OCI-M1 (cell line): Measurements from ENCODE around the gene VPS11.
"Not testable (repeated sequence)": the region's sequence is repeated elsewhere in the genome, so short reads cannot be mapped to it uniquely, and the experiment has no call there.

Experiments
- DNase-seq: peaks from one replicate; lab custom pipeline; 2025; lab: John Stamatoyannopoulos, UW

Gene VPS11

DNA sequence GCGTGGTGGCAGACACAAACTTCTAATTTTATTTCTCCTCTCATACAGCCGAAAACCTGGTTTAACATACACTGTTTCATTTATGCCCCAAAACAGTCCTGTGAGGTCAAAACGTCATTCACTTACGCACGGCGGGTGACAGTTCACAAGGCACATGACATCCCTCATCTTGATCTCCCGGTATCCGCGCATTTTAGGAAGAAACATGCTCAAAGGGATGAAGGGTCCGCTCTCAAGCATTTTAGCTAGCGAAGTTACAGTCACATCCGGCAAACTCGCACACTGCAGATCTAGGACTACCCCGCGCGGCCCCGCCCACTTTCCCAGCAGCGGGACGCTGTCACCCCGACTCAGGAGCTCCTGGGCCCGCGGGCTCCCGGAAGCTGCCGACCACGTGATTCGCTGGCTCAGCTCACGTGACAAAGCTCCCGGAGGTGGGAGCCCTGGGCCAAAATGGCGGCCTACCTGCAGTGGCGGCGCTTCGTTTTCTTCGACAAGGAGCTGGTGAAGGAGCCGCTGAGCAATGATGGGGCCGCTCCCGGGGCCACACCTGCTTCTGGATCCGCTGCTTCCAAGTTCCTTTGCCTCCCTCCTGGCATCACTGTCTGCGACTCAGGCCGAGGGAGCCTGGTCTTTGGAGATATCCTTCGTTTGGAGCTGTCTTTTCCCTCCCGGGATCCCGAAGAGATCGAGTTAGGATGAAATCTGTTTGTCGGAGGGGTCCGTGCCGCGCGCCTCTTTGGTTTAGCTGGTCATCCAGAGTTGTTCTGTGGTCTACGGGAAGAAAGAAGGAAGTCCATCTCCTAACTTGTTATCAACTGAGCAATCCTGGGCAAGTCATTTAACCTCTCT lies at the start of gene VPS11:
TSS of gene VPS11 (plus strand) at position 448 of the 852 bp plus-strand sequence. CDS start at position 454, 6 bp downstream.
- DNase-seq, result peak; percentile 99

GRCh38 chr11:119018074-119018938 lies 49.3 kb upstream of the VPS11 start, which contains the start of the genes RPS25 and TRAPPC4:
RPS25 (minus strand) TSS chr11:119018343; CDS start chr11:119018284, 59 bp downstream.
TRAPPC4 (plus strand) TSS chr11:119018766; CDS start chr11:119018796, 30 bp downstream.
- peak; percentile 99 for DNase-seq

DNA sequence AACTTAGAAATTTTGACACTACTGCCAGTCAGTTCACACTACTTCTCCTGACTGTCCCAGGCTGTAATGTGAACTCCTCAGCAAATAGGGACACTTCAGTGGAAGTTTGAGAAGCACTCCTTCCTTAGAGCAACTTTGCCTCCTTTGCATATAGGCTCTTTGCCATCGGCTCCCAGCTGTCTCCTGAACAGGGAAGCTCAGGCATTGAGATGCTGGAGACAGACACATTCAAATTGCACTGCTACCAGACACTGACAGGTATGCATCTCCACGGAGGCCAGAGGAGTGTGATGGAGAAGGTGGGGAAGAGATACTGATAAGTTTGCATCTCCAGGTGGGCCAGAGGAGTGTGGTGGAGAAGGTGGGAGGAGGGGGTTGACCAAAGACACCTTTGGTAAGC lies 47.6 kb upstream of the VPS11 start:
- DNase-seq, result no peak

GRCh38 chr11:119021631-119022030 lies 46.0 kb upstream of the VPS11 start:
- no peak for DNase-seq

- DNase-seq, result no peak
These were observed 43.9 kb upstream of the VPS11 start for GRCh38 chr11:119023741-119024140.

- peak; percentile 96 for DNase-seq
These were observed 43.1 kb upstream of the VPS11 start for GRCh38 chr11:119024430-119025098.

GRCh38 chr11:119025099-119025473 lies 42.5 kb upstream of the VPS11 start:
- DNase-seq, result no peak

DNA sequence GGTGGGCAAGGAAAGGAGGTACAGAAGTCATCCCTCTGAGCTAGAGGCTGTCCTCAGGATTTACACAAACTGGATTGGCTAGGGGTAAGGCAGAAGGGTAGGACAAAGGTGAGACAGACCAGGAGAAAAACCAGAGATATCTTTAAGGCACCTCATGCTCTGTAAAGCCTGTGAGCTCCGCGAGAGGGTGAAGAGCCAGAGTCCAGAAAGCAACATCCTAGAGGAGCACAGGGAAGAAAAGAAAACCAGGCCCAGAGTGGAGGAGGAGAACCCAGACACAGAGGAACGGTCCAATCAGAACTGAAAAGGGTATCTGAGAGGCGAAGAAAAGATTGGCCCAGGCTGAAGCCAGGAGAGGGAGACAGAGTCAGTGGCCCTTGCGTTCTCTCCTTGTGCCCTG lies 42.1 kb upstream of the VPS11 start:
- no peak for DNase-seq

DNA sequence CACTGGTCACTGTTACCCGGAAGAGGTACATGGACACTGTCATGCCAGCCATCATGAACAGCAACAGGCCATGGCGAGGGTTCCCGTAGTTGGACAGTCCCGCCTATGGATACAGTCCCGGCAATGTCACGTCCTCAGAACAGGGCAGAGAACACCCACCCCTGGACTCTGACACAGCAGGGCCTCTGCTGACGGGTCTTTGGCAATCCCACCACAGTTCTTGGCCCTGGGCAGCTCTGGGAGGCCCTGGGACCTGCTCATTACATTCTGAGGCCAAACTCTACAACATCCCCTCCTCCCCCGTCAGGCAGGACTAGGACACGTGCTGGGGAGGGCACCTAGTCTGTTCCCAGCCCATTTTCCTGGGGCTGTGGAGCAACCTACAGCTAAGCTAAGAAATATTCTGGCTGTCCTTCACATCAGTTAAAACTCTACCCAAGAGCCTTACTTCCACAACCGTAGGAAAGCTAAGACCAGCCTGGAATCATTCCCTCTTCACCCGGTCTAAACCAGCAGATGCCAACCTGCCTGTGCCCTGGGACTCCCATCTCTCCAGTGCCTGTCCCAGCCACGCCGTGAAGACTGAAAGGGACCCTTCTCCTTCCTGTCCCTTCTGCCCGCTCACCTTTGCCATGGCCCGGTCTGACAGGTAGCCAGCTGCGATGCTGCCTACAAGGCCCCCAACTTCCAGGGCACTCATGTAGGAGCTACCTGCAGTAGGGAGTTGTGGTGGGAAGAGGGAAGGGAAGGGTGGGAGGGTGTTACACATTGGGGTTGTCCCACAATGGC lies 41.4 kb upstream of the VPS11 start:
- DNase-seq, result no peak

DNA sequence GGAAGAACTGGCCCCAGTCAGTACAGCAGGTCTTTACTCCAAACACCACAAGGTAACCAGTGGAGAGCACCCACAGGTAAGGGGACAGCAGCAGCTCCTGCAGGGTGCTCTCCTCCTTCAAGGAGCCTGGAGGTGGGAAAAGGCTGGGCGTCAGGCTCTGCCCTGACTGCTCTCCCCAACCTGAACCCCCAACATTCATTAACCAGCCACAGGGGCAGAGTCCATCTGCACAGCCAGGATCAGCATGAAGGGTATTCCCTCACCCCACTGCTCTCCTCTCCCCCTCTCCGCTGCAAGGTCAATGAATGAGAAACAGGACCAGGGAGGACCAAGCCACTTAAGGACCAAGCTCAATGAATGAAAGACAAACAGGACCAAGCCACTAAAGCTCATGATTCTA lies 40.6 kb upstream of the VPS11 start:
- no peak for DNase-seq

GRCh38 chr11:119027561-119028345 lies 39.9 kb upstream of the VPS11 start:
- no peak for DNase-seq

GRCh38 chr11:119028346-119029068 lies 39.1 kb upstream of the VPS11 start:
- no peak for DNase-seq

DNA sequence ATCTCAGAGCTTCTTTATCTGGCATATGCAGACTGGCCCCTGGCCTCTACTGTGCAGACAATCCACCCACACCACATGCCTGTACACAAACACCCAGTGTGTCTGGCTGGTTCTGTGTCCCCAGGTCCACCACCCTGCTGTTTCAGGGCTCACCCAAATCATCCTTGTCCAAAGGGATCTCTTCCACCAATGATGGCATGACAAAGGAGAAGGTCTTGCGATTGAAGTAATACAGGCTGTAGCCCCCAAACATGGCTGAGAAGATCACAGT lies 38.6 kb upstream of the VPS11 start:
- DNase-seq, result no peak

- DNase-seq, result peak; percentile 77
These were observed 38.1 kb upstream of the VPS11 start for GRCh38 chr11:119029340-119030028.

- DNase-seq, result no peak
These were observed 37.6 kb upstream of the VPS11 start for GRCh38 chr11:119030029-119030328.

GRCh38 chr11:119030329-119031047 lies 37.1 kb upstream of the VPS11 start, which contains the start of gene SLC37A4:
SLC37A4 (minus strand) TSS chr11:119030877.
- peak; percentile 100 for DNase-seq

- DNase-seq, result no peak
These were observed 35.7 kb upstream of the VPS11 start for GRCh38 chr11:119031912-119032280.

GRCh38 chr11:119033421-119033820 lies 34.2 kb upstream of the VPS11 start:
- not testable (repeated sequence) for DNase-seq

GRCh38 chr11:119034813-119035212 lies 32.8 kb upstream of the VPS11 start:
- no peak for DNase-seq
